A549 (cell line): Measurements from ENCODE around the gene ZNF548.

Experiments
- BHLHE40 ChIP-seq: IDR thresholded peaks from 2 replicates; pipeline ENCODE4 v1.6.1; 2012; ENCODE audit warnings: low read depth, low read length, inconsistent platforms
- CHD4 ChIP-seq: fragments of 200-600 bp; sonication (generic); IDR thresholded peaks from 2 replicates; pipeline ENCODE4 v1.6.1; 2016; ENCODE audit warnings: antibody characterized with exemption, mild to moderate bottlenecking, borderline replicate concordance
- CTCF ChIP-seq: fragments of >200 bp; sonication (Bioruptor Twin); formaldehyde crosslinking; IDR thresholded peaks from 3 replicates; pipeline ENCODE4 v1.5.1; 2016
- HMGXB4 ChIP-seq: fragments of 250-450 bp; sonication (Bioruptor Pico); IDR thresholded peaks from 2 replicates; pipeline ENCODE4 v1.5.0; 2021; ENCODE audit warnings: mild to moderate bottlenecking, moderate library complexity, borderline replicate concordance
- MAFK ChIP-seq: fragments of 450-650 bp; IDR thresholded peaks from 2 replicates; pipeline ENCODE4 v1.6.1; 2014; ENCODE audit not compliant: partially characterized antibody
- MAX ChIP-seq: IDR thresholded peaks from 2 replicates; pipeline ENCODE4 v1.6.1; 2012
- MAZ ChIP-seq: fragments of 150-350 bp; IDR thresholded peaks from 2 replicates; pipeline ENCODE4 v1.6.1; 2014; ENCODE audit warnings: antibody characterized with exemption, low read depth, low read length, borderline replicate concordance
- POLR2AphosphoS2 ChIP-seq: conservative IDR thresholded peaks from 2 replicates; pipeline ENCODE4 v1.6.1; 2012; ENCODE audit warnings: low read length, improper control_type of control experiment, inconsistent platforms
- RAD21 ChIP-seq, 2 experiments: fragments of >200 bp in 1 of 2; sonication (Bioruptor Twin) in 1 of 2; formaldehyde crosslinking in 1 of 2; IDR thresholded peaks in 1 of 2; conservative IDR thresholded peaks in 1 of 2; 2 replicates in 1 of 2; 3 replicates in 1 of 2; pipeline ENCODE4 v1.6.1; 2012 to 2018; ENCODE audit warnings: inconsistent platforms in 1 of 2
- TP53 ChIP-seq: fragments of 250-450 bp; sonication (Bioruptor Pico); IDR thresholded peaks from 2 replicates; pipeline ENCODE4 v1.5.0; 2021; ENCODE audit warnings: mild to moderate bottlenecking, moderate library complexity
- USF2 ChIP-seq: fragments of 450-650 bp; IDR thresholded peaks from 2 replicates; pipeline ENCODE4 v1.6.1; 2014; ENCODE audit warnings: antibody characterized with exemption

GRCh38 chr19:57434386-57435061 is 44.9 kb downstream of the ZNF548 start:
- TF ChIP-seq CTCF: no peak
- no peak for TF ChIP-seq MAFK
- TF ChIP-seq TP53: no peak
- no peak for TF ChIP-seq MAX
- 0 out of 2 replicates have a peak, but pooled peaks have one; percentile 29 for TF ChIP-seq CHD4
- TF ChIP-seq USF2: no peak
- TF ChIP-seq POLR2AphosphoS2: no peak
- no peak for TF ChIP-seq RAD21 (conservative IDR thresholded peaks at IDR 0.05 in 1 of 2, IDR thresholded peaks at IDR 0.05 in 1 of 2)
- TF ChIP-seq BHLHE40: no peak
- no peak for TF ChIP-seq MAZ
- no peak for TF ChIP-seq HMGXB4
